MCF 10A (cell line): Measurements from ENCODE around the gene LRRC75A. TPM values are rescaled to one million over a fixed set of nuclear protein-coding genes. Genes with fewer than 3 reads are reported as not detected.
A peak's percentile ranks its signal among the peaks of the same experiment; 100 is the strongest.

Experiments used
- BruUV-seq: library from RNA; stranded (reverse); fragments of 400-500 nt; replicated peaks from 2 replicates; lab custom pipeline; 2021; lab: Mats Ljungman, UMichigan
- CTCF ChIA-PET: fragments of 300-600 bp; sonication (Branson Sonifier 250); formaldehyde crosslinking; extraction: SDS; loops from one replicate; lab custom pipeline; 2021; ENCODE audit warnings: antibody characterized with exemption, inconsistent platforms; lab: Yijun Ruan, JAX
- POLR2A ChIA-PET: fragments of 300-600, 350-650 bp; sonication (Branson Sonifier 250); formaldehyde crosslinking; extraction: SDS; loops from one replicate; lab custom pipeline; 2020; ENCODE audit warnings: antibody characterized with exemption, inconsistent platforms; lab: Yijun Ruan, JAX
- DNase-seq: peaks from one replicate; pipeline ENCODE4 v3.0.0-alpha.2; 2018; ENCODE audit not compliant: unreplicated experiment
- H3K27ac Mint-ChIP-seq: one replicate; pipeline ENCODE4 v1.8.0; 2022; ENCODE audit warnings: mild to moderate bottlenecking, low read depth, mixed read lengths; ENCODE audit not compliant: unreplicated experiment
- H3K27me3 Mint-ChIP-seq: one replicate; pipeline ENCODE4 v1.8.0; 2022; ENCODE audit warnings: mixed read lengths; ENCODE audit not compliant: insufficient read depth, unreplicated experiment
- H3K36me3 Mint-ChIP-seq: one replicate; pipeline ENCODE4 v1.8.0; 2022; ENCODE audit warnings: mild to moderate bottlenecking, moderate library complexity, mixed read lengths; ENCODE audit not compliant: insufficient read depth, unreplicated experiment
- H3K4me1 Mint-ChIP-seq: one replicate; pipeline ENCODE4 v1.8.0; 2022; ENCODE audit warnings: mixed read lengths; ENCODE audit not compliant: insufficient read depth, unreplicated experiment
- H3K4me3 Mint-ChIP-seq: one replicate; pipeline ENCODE4 v1.8.0; 2022; ENCODE audit warnings: mild to moderate bottlenecking, moderate library complexity, mixed read lengths; ENCODE audit not compliant: unreplicated experiment
- H3K9me3 Mint-ChIP-seq: one replicate; pipeline ENCODE4 v1.8.0; 2022; ENCODE audit warnings: mixed read lengths; ENCODE audit not compliant: unreplicated experiment
- intact Hi-C: fragments of 100-400 bp; cut with micrococcal nuclease; formaldehyde crosslinking; loops from 2 replicates; pipeline ENCODE4 v1.14.1; 2022
- total RNA-seq: library from RNA; stranded (reverse); gene quantifications from 2 replicates; pipeline ENCODE4 v1.2.3, GENCODE V29; 2022
- TF ChIP-seq, protein P1 (sequence below): fragments of 200-600 bp; IDR thresholded peaks from one replicate; pipeline ENCODE4 v1.8.0; 2022; ENCODE audit warnings: antibody characterized with exemption, mild to moderate bottlenecking; ENCODE audit not compliant: unreplicated experiment

The LRRC75A gene
- total RNA-seq, 1 experiment from 2014 or later, result 0.30 TPM

GRCh38 chr17:16486373-16487250 is 5.4 kb downstream of the LRRC75A start:
- intact Hi-C loops, result no loop called here
- DNase-seq, result peak; percentile 97
- no TSS peak for BruUV-seq
- CTCF ChIA-PET, result interaction anchor here (0.5 to 0.7 kb wide), 2 partner anchors 9 to 101 kb away, joined by 3 to 4 read pairs; no protein-coding TSS in a partner anchor
- Mint-ChIP-seq H3K36me3 (no peaks in the 10 kb centered on the region), H3K4me1 (peaks cover 19% of the 10 kb centered on the region), H3K27ac (peak overlapping the region; percentile 66), H3K4me3 (peak overlapping the region; percentile 45), H3K9me3 (no peaks in the 10 kb centered on the region), H3K27me3 (peaks cover 14% of the 10 kb centered on the region)
- POLR2A ChIA-PET, result interaction anchor here (0.8 to 1.6 kb wide), 6 partner anchors 21 to 134 kb away, joined by 3 to 7 read pairs (median 4); partner anchors contain the start of genes CENPV and UBB
- TF ChIP-seq, protein P1, sequence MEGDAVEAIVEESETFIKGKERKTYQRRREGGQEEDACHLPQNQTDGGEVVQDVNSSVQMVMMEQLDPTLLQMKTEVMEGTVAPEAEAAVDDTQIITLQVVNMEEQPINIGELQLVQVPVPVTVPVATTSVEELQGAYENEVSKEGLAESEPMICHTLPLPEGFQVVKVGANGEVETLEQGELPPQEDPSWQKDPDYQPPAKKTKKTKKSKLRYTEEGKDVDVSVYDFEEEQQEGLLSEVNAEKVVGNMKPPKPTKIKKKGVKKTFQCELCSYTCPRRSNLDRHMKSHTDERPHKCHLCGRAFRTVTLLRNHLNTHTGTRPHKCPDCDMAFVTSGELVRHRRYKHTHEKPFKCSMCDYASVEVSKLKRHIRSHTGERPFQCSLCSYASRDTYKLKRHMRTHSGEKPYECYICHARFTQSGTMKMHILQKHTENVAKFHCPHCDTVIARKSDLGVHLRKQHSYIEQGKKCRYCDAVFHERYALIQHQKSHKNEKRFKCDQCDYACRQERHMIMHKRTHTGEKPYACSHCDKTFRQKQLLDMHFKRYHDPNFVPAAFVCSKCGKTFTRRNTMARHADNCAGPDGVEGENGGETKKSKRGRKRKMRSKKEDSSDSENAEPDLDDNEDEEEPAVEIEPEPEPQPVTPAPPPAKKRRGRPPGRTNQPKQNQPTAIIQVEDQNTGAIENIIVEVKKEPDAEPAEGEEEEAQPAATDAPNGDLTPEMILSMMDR, result no peak

DNA sequence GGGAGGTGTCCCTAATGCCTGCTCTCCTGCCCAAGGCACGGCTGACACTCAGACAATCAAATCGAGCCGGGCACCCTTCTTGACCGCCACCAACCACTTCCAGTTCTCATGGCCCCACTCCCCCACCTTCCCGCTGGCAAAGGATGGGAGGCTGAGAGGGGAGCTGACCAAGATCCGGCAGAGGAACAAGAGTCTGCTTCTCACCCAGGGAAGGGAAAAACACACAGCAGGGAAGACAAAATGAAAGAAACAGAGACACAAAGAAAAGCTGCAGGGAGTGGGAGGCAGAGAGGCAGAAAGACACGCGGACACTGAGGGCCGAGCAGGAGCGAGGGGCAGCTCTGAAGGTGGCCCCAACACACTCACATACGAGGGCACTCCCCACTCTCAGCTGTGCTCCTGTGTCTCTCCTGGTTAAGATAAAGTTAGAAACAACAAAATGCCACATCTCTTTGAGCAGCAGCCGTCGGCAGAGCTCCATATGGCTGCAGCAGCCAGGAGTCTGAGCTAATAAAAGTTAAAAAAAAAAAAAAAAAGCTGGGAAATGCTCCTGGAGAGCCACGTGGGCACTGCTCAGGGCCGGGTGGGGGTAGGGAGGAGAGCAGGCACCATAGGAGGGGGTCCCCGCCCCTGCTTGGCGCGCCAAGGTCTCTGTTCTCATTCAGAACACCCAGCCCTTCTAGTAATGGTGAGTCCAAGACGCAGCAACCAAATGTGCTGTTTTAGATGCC is 7.4 kb downstream of the LRRC75A start:
- TF ChIP-seq, protein P1, result no peak
- peaks cover under 1% of the 10 kb centered on the region for H3K27me3 Mint-ChIP-seq
- intact Hi-C loops, result no loop called here
- H3K9me3 Mint-ChIP-seq, result no peaks in the 10 kb centered on the region
- H3K4me1 Mint-ChIP-seq, result peaks cover 14% of the 10 kb centered on the region
- no TSS peak for BruUV-seq
- H3K27ac Mint-ChIP-seq, result no peak overlapping the region
- H3K4me3 Mint-ChIP-seq, result no peak overlapping the region
- no peak for DNase-seq
- CTCF ChIA-PET, result interaction anchor here (0.7 to 1.2 kb wide), 2 partner anchors 13 to 31 kb away, joined by 3 to 6 read pairs; no protein-coding TSS in a partner anchor
- POLR2A ChIA-PET, result interaction anchor here (0.7 kb wide), 1 partner anchor 31 kb away, joined by 3 read pairs; no protein-coding TSS in a partner anchor
- no peaks in the 10 kb centered on the region for H3K36me3 Mint-ChIP-seq

- intact Hi-C loops, result no loop called here
- POLR2A ChIA-PET, result no interaction called here
- CTCF ChIA-PET, result no interaction called here
- Mint-ChIP-seq H3K9me3 (no peaks in the 10 kb centered on the region), H3K27ac (no peak overlapping the region), H3K4me3 (no peak overlapping the region), H3K27me3 (no peaks in the 10 kb centered on the region), H3K36me3 (no peaks in the 10 kb centered on the region), H3K4me1 (peaks cover 9% of the 10 kb centered on the region)
- DNase-seq, result no peak
- no TSS peak for BruUV-seq
- TF ChIP-seq, protein P1, result no peak
Measured at GRCh38 chr17:16483021-16483645, 8.9 kb downstream of the LRRC75A start.
